ENCODE results near the gene ASXL2. TPM values are rescaled to one million over a fixed set of nuclear protein-coding genes. Genes with fewer than 3 reads are reported as not detected.

Gene ASXL2
- total and polyA plus RNA-seq, 10 donors, result 2.0 to 51.3 (median 34.7) TPM

DNA sequence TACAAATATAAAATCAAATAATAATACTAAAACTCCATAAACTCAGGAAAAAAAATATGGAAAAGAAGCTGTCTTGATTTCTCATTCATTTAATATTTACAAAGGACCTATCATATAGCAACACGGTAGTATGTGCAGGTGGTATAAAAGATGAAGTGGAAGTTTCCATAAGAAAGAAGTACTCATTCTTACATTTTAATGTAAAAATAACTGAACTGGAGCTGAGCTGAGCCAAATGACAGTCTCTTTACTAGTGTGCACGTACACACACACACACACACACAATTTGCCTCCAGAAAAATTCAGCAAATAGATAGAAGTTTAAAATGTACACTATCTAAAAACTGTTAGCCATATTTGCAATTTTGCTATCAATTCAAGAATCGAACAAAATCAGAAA, 54.1 kb downstream of the ASXL2 start:
- Histone ChIP-seq H3K4me1 (peaks cover 0 to 53% (median 21%) of the 10 kb centered on the region in 6 donors), H3K36me3 (no peaks in the 10 kb centered on the region), H3K4me3 (no peak overlapping the region), H3K27ac (no peak overlapping the region), H3K27me3 (replicated peaks in 1 of 7) (no peaks in the 10 kb centered on the region), H3K9me3 (no peaks in the 10 kb centered on the region)
- WGBS, 5 donors, result 66 to 82% (median 72%) methylated on average over 3 of the region's 3 CpGs
- intact Hi-C loops (cut with DNase I; ENCODE audit: low total_unique reads), result no loop called here
- TF ChIP-seq POLR2A (IDR thresholded peaks at IDR 0.05) (no peak), POLR2AphosphoS5 (IDR thresholded peaks at IDR 0.05) (no peak)
- TF ChIP-seq, protein P1, sequence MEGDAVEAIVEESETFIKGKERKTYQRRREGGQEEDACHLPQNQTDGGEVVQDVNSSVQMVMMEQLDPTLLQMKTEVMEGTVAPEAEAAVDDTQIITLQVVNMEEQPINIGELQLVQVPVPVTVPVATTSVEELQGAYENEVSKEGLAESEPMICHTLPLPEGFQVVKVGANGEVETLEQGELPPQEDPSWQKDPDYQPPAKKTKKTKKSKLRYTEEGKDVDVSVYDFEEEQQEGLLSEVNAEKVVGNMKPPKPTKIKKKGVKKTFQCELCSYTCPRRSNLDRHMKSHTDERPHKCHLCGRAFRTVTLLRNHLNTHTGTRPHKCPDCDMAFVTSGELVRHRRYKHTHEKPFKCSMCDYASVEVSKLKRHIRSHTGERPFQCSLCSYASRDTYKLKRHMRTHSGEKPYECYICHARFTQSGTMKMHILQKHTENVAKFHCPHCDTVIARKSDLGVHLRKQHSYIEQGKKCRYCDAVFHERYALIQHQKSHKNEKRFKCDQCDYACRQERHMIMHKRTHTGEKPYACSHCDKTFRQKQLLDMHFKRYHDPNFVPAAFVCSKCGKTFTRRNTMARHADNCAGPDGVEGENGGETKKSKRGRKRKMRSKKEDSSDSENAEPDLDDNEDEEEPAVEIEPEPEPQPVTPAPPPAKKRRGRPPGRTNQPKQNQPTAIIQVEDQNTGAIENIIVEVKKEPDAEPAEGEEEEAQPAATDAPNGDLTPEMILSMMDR (IDR thresholded peaks at IDR 0.05 in 8 of 11, conservative IDR thresholded peaks at IDR 0.05 in 3 of 11), result no peak
- no peak for DNase-seq

DNA sequence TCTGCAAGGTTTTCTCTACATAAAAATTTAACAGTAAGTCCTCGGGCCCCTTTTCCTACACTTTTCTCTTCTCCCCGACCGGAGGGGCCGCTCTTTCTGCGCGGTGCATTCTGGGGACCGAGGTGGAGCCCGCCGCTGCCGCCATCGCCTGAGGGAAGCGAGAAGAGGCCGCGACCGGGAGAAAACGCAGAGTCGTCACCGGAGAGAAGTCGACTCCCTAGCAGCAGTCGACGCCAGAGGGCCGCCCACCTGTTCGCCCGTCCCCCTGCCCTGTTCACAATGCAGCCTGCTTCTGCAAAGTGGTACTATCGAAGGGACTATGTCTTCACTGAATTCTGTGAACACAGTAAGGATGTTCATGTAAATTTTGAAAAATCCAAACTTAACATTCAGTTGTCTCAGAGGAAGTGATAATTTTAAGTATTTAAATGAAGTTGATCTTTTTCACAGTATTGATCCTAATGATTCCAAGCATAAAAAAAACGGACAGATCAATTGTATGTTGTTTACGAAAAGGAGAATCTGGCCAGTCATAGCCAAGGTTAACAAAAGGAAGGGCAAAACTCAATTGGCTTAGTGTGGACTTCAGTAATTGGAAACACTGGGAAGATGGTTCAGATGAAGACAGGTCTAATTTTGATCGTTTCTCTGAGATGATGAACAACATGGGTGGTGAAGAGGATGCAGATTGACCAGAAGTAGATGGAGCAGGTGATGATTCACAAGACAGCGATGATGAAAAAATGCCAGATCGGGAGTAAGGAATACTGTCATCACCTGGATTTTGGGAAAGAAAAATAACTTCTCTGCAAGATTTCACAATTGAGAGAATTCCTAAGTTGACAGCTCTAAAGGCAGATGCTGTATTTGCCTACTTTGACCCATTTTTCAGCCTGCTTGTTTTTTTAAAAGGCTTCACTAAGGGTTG, 55.8 kb downstream of the ASXL2 start:
- TF ChIP-seq, protein P1 (IDR thresholded peaks at IDR 0.05 in 8 of 11, conservative IDR thresholded peaks at IDR 0.05 in 3 of 11), result no peak
- TF ChIP-seq POLR2AphosphoS5 (IDR thresholded peaks at IDR 0.05) (peak; percentile 50 to 76 (median 54)), POLR2A (IDR thresholded peaks at IDR 0.05) (no peak)
- Histone ChIP-seq H3K4me3 (peak overlapping the region in 5 of 8 donors; percentile 12 to 62 (median 26)), H3K9me3 (no peaks in the 10 kb centered on the region), H3K36me3 (no peaks in the 10 kb centered on the region), H3K27me3 (replicated peaks in 1 of 7) (no peaks in the 10 kb centered on the region), H3K4me1 (peaks cover 0 to 61% (median 21%) of the 10 kb centered on the region in 6 donors), H3K27ac (peak overlapping the region in 5 of 8 donors; percentile 12 to 80 (median 47))
- DNase-seq, result peak; percentile 87
- WGBS, 5 donors, result 20 to 41% (median 37%) methylated on average over 30 of the region's 30 CpGs
- intact Hi-C loops (cut with DNase I; ENCODE audit: low total_unique reads), result no loop called here

DNA sequence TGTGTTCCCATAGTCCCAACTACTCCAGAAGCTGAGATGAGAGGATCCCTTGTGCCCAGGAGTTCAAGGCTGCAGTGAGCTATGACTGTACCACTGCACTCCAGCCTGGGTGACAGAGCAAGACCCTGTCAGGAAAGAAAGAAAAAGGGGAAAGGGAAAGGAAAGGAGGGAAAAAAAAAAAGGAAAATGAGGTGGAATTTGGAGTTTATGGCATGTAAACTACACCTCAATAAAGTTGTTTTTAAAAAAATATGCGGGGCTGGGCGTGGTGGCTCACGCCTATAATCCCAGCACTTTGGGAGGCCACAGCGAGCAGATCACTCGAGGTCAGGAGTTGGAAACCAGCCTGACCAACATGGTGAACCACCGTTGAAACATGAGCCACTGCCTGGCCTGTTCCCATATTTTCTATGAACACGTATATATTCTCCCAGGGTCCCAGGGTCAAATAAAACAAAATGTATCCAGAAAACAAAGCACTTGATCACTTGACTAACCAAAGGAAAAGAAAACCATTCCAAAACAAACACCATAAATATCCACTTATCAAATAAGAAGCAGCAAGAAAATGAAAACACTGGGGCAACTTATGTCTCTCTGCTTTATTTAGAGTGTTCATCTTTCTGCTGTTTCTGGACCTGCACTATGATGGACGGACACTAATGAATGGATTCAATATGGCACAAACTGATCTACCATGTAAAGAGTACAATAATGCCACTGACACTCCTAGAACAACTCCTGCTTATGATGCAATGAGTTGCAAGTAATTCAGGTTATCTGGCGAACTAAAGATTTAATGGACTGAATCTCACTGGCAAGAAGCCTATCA, 56.8 kb downstream of the ASXL2 start:
- H3K4me3 ChIP-seq, result peak overlapping the region in 4 of 8 donors; percentile 12 to 62 (median 28)
- TF ChIP-seq POLR2AphosphoS5 (IDR thresholded peaks at IDR 0.05), result no peak
- TF ChIP-seq POLR2A (IDR thresholded peaks at IDR 0.05), result no peak
- TF ChIP-seq, protein P1 (IDR thresholded peaks at IDR 0.05 in 8 of 11, conservative IDR thresholded peaks at IDR 0.05 in 3 of 11), result no peak
- peak overlapping the region in 5 of 8 donors; percentile 12 to 80 (median 47) for H3K27ac ChIP-seq
- no peaks in the 10 kb centered on the region for H3K27me3 ChIP-seq (replicated peaks in 1 of 7)
- intact Hi-C loops (cut with DNase I; ENCODE audit: low total_unique reads), result no loop called here
- 87 to 96% (median 93%) methylated on average over 9 of the region's 9 CpGs for WGBS, 5 donors
- H3K36me3 ChIP-seq, result no peaks in the 10 kb centered on the region
- H3K9me3 ChIP-seq, result no peaks in the 10 kb centered on the region
- DNase-seq, result no peak
- H3K4me1 ChIP-seq, result peaks cover 0 to 70% (median 21%) of the 10 kb centered on the region in 6 donors

Measured in spleen (tissue), 11 donors.